Body of pancreas (tissue), 4 donors: ENCODE results near the gene PI4K2A. TPM values are rescaled to one million over a fixed set of nuclear protein-coding genes. Genes with fewer than 3 reads are reported as not detected.

Source experiments
- ATAC-seq: fragments of 150-250 bp; one replicate; pipeline ENCODE4 v1.9.1; 2016
- DNase-seq, 4 donors: peaks; one replicate each; pipeline ENCODE4 v3.0.0-alpha.2; 2019
- H3K27ac ChIP-seq, 4 donors: fragments of 200-600 bp; sonication (generic); 1 replicate in 3 of 4; 2 replicates in 1 of 4; pipeline versions ENCODE4 v1.5.1 to v1.6.1; 2016 to 2019; ENCODE audit warnings: mild to moderate bottlenecking in 1 of 4, mixed read lengths in 1 of 4, moderate library complexity in 1 of 4
- H3K27me3 ChIP-seq, 2 donors: fragments of 200-600 bp; sonication (generic); one replicate each; pipeline ENCODE4 v1.6.0; 2016; ENCODE audit warnings: mild to moderate bottlenecking in 1 of 2
- H3K36me3 ChIP-seq, 2 donors: fragments of 200-600 bp; sonication (generic); replicated peaks in 1 of 2; 2 replicates each; pipeline ENCODE4 v1.5.1; 2016; ENCODE audit warnings: low read depth in 2 of 2; ENCODE audit not compliant: insufficient read depth in 1 of 2
- H3K4me1 ChIP-seq: fragments of 200-600 bp; sonication (generic); one replicate; pipeline ENCODE4 v1.6.0; 2016
- H3K4me3 ChIP-seq, 2 donors: fragments of 200-600 bp; sonication (generic); 1 replicate in 1 of 2; 2 replicates in 1 of 2; pipeline ENCODE4 v1.5.1; 2016 to 2019
- H3K9me3 ChIP-seq, 3 donors: fragments of 200-600 bp; sonication (generic); 1 replicate in 2 of 3; 2 replicates in 1 of 3; pipeline ENCODE4 v1.5.1; 2016
- POLR2A ChIP-seq, 3 donors: fragments of 450-650 bp; IDR thresholded peaks; one replicate each; pipeline ENCODE4 v1.6.1; 2016; ENCODE audit warnings: antibody characterized with exemption in 3 of 3, mild to moderate bottlenecking in 2 of 3
- WGBS, 2 donors: methylation state at CpG; one replicate each; pipeline ENCODE4 v1.1.5; 2017; 5-methylcytosine and 5-hydroxymethylcytosine counted together
- intact Hi-C: fragments of 100-400 bp; cut with DNase I; formaldehyde crosslinking; loops from one replicate; pipeline ENCODE4 v1.15.1; 2023
- total RNA-seq, 2 donors: library from RNA; depleted of rRNA; stranded (reverse); fragments of >200 nt; gene quantifications; one replicate each; pipeline ENCODE4 v1.1.0, GENCODE V29; 2016
- TF ChIP-seq, protein P1 (sequence below), 7 experiments: fragments of 450-650 bp in 4 of 7; fragments of 200-600 bp in 3 of 7; sonication (generic) in 3 of 7; IDR thresholded peaks; one replicate each; pipeline ENCODE4 v1.5.1; 2016 to 2019; ENCODE audit warnings: antibody characterized with exemption in 7 of 7

PI4K2A gene
- total RNA-seq, 2 donors from 2014 or later = 3.6 to 5.7 TPM

DNA sequence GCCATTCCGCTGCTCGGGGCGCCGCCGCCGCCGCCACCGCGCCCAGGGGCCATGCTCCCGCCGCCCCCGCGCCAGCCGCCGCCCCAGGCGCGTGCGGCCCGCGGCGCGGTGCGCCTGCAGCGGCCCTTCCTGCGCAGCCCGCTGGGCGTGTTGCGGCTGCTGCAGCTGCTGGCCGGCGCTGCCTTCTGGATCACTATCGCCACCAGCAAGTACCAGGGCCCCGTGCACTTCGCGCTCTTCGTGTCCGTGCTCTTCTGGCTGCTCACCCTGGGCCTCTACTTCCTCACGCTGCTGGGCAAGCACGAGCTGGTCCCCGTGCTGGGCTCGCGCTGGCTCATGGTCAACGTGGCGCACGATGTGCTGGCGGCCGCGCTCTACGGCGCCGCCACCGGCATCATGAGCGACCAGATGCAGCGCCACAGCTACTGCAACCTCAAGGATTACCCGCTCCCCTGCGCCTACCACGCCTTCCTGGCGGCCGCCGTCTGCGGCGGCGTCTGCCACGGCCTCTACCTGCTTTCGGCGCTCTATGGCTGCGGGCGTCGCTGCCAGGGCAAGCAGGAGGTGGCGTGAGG, 73.4 kb downstream of the PI4K2A start:
- DNase-seq (peak; percentile 77 to 85 (median 83)), ATAC-seq (peak; percentile 77)
- 0% methylated on average over 9 to 52 of the region's 69 CpGs for WGBS, 2 donors
- Histone ChIP-seq H3K27me3 (no peaks in the 10 kb centered on the region), H3K27ac (peak overlapping the region; percentile 54 to 86 (median 82)), H3K9me3 (no peaks in the 10 kb centered on the region), H3K36me3 (no peaks in the 10 kb centered on the region), H3K4me1 (peaks cover 35% of the 10 kb centered on the region), H3K4me3 (peak overlapping the region; percentile 21 to 52)
- TF ChIP-seq POLR2A (IDR thresholded peaks at IDR 0.05) = peak; percentile 66 to 71 (median 68)
- TF ChIP-seq, protein P1, sequence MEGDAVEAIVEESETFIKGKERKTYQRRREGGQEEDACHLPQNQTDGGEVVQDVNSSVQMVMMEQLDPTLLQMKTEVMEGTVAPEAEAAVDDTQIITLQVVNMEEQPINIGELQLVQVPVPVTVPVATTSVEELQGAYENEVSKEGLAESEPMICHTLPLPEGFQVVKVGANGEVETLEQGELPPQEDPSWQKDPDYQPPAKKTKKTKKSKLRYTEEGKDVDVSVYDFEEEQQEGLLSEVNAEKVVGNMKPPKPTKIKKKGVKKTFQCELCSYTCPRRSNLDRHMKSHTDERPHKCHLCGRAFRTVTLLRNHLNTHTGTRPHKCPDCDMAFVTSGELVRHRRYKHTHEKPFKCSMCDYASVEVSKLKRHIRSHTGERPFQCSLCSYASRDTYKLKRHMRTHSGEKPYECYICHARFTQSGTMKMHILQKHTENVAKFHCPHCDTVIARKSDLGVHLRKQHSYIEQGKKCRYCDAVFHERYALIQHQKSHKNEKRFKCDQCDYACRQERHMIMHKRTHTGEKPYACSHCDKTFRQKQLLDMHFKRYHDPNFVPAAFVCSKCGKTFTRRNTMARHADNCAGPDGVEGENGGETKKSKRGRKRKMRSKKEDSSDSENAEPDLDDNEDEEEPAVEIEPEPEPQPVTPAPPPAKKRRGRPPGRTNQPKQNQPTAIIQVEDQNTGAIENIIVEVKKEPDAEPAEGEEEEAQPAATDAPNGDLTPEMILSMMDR (IDR thresholded peaks at IDR 0.05) = peak in 5 of 7 experiments; percentile 3 to 54 (median 31)
- intact Hi-C loops = no loop called here

DNA sequence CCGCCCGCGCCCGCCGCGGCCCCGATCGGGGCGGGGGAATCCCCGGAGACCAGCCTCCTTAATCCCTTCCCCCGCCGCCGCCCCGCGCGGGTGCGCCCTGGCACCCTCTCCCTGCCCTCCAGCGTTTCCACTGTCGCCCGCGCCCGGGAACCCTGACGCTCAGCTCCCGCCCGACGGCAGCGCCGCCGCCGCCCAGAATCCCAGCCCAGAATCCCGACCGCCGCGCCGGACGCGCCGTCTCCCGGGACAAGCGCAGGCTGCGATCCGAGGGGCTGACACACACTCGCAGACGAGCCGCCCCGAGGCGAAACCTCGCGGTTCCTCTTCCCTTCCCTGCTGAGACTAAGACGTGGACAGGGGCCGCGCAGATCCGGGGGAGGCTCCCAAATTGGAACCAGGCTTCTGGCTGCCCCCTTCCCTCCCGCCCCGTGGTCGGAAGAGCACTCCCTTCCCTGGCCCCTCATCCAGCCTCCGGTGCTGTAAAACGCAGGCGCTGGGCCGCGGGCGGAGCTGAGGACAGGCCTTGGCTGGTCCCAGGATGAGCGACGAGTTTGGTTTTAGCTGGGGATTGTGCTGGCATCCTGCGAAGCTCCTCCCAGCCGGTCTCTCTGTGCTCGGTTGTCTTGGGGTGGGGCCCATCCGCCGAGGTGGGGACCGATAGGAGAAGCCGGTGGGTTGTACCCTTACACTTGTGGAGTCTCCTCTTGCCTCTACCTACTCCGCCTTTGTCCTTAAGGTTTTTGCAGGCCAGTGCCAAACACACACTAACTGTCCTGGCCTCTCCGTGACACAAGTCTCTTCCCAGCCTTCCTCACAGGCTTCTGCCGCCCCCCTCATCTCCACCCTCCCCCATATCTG, 74.2 kb downstream of the PI4K2A start:
- TF ChIP-seq POLR2A (IDR thresholded peaks at IDR 0.05) = peak; percentile 42 to 50 (median 49)
- TF ChIP-seq, protein P1 (IDR thresholded peaks at IDR 0.05) = no peak
- peak; percentile 33 to 51 (median 42) for DNase-seq
- intact Hi-C loops = no loop called here
- H3K4me3 ChIP-seq = peak overlapping the region; percentile 21 to 52
- H3K27me3 ChIP-seq = no peaks in the 10 kb centered on the region
- H3K27ac ChIP-seq = peak overlapping the region; percentile 54 to 86 (median 82)
- WGBS, 2 donors = 17 to 47% methylated on average over 7 to 63 of the region's 74 CpGs
- H3K36me3 ChIP-seq = no peaks in the 10 kb centered on the region
- ATAC-seq = peak; percentile 45
- peaks cover 42% of the 10 kb centered on the region for H3K4me1 ChIP-seq
- no peaks in the 10 kb centered on the region for H3K9me3 ChIP-seq

DNA sequence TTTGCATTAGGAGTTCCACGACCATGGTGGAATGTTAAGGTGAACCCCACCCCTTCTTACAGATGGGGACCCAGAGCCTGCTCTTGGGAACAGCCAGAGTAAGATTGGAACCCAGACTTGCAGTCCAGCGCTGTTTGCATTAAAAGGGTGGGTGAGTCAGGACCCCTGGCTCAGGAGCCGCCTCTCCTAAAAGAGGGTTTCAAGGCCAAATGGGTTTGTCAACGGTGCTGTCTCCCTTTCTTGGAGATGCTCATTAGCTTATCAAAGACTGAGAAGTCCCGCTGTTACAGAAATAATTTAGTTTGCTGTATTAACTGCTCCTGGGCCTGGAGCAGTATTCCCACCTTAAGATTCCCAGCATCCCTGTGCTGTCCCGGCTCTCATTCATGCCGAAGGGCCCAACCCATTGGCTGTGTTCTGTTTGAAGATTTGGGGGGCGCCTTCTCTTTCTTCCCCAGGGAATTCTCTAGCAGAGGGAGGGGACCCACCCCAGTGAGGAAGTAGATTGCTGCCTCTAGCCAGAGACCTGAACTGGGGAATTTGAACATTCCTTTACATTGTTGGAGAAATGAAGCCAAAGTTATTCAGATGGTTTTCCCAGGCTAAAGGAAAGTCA, 74.9 kb downstream of the PI4K2A start:
- WGBS, 2 donors = 74 to 90% methylated on average over 8 of the region's 8 CpGs
- Histone ChIP-seq H3K4me1 (peaks cover 42% of the 10 kb centered on the region), H3K27me3 (no peaks in the 10 kb centered on the region), H3K4me3 (no peak overlapping the region), H3K9me3 (no peaks in the 10 kb centered on the region), H3K36me3 (no peaks in the 10 kb centered on the region), H3K27ac (peak overlapping the region in 2 of 4 donors; percentile 86)
- intact Hi-C loops = no loop called here
- TF ChIP-seq POLR2A (IDR thresholded peaks at IDR 0.05) = no peak
- no peak for ATAC-seq
- DNase-seq = no peak

DNA sequence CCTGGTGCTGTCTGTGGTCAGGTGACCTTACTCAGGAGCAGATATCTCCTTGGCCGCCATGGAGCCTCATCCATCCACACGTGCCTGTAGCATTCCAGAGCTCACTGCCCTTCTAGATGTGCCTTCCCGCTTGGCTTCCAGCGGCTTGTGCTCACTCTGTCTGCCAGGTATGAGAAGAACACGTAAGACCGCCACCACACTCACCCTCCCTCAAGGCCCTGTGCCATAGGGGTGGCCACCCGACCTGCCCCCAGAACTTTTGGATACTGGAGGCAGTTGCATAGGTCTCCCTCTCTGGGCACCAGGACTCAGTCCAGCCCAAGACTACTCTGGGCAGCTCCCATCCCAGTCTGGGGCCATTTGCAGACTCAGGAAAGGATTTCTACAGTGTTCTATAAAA, 77.2 kb downstream of the PI4K2A start:
- Histone ChIP-seq H3K4me3 (no peak overlapping the region), H3K9me3 (no peaks in the 10 kb centered on the region), H3K36me3 (no peaks in the 10 kb centered on the region), H3K27ac (peak overlapping the region in 2 of 4 donors; percentile 35 to 83), H3K27me3 (no peaks in the 10 kb centered on the region), H3K4me1 (peaks cover 42% of the 10 kb centered on the region)
- ATAC-seq = no peak
- no peak for DNase-seq
- 84 to 85% methylated on average over 7 of the region's 7 CpGs for WGBS, 2 donors
- intact Hi-C loops = no loop called here
- no peak for TF ChIP-seq POLR2A (IDR thresholded peaks at IDR 0.05)
- TF ChIP-seq, protein P1 (IDR thresholded peaks at IDR 0.05) = no peak

DNA sequence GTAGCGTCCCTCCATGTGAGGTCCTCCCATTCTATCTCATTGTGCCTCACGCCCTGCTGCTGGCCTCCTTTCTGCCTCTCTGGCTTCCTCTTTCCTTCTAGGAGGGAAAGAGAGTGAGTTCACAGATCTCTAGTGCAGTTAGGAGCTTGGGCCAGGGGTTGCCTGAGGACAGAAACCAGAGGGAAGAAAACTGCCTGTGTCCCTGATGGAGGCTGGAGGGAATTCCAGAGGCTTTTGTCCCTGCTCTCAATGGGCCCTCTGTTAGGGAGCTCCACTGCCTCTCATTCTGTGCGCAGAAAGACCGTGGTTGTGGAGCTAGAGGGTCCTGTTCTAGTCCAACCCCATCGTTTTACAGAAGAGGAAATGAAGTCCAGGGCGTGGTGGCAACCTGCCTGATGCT, 77.7 kb downstream of the PI4K2A start:
- H3K4me1 ChIP-seq = peaks cover 38% of the 10 kb centered on the region
- no peaks in the 10 kb centered on the region for H3K36me3 ChIP-seq
- no peak overlapping the region for H3K4me3 ChIP-seq
- no peaks in the 10 kb centered on the region for H3K27me3 ChIP-seq
- H3K27ac ChIP-seq = peak overlapping the region; percentile 25 to 83 (median 46)
- no peaks in the 10 kb centered on the region for H3K9me3 ChIP-seq
- WGBS, 2 donors = 62 to 68% methylated on average over 6 of the region's 6 CpGs
- ATAC-seq (no peak), DNase-seq (no peak)
- intact Hi-C loops = no loop called here
- TF ChIP-seq, protein P1 (IDR thresholded peaks at IDR 0.05) = no peak
- TF ChIP-seq POLR2A (IDR thresholded peaks at IDR 0.05) = no peak
